ENCODE data around the gene CISD3. TPM values are rescaled to one million over a fixed set of nuclear protein-coding genes. Genes with fewer than 3 reads are reported as not detected.

The CISD3 gene
- total and polyA plus RNA-seq, 2 of the 8 experiments (the other 6 are each of a cell fraction or from before 2014, with no cell fraction given), result 9.4 to 11.1 TPM

GRCh38 chr17:38690386-38690785 lies 39.8 kb upstream of the CISD3 start (continued):
- TF ChIP-seq RNF2 (IDR thresholded peaks at IDR 0.05; ENCODE audit: borderline replicate concordance, low read depth, low read length, missing control alignments, poor library complexity, severe bottlenecking), result no peak
- no peak for TF ChIP-seq POLR2A (IDR thresholded peaks at IDR 0.05; ENCODE audit: control extremely low read depth in 1 of 2, low read depth in 2 of 2, low read length in 2 of 2)
- TF ChIP-seq HDAC6 (IDR thresholded peaks at IDR 0.05; ENCODE audit: low read depth, low read length), result no peak
- no peak for TF ChIP-seq BRCA1 (IDR thresholded peaks at IDR 0.05; ENCODE audit: low read depth, low read length)
- TF ChIP-seq CHD2 (IDR thresholded peaks at IDR 0.05; ENCODE audit: low read length), result no peak
- TF ChIP-seq ATF3 (IDR thresholded peaks at IDR 0.05; ENCODE audit: insufficient read depth, low read depth, low read length), result no peak
- no peak for TF ChIP-seq KDM4A (IDR thresholded peaks at IDR 0.05; ENCODE audit: low read depth, low read length, severe bottlenecking)

All from H1 (cell line).